Measurements from ENCODE around the gene LRRK1. TPM values are rescaled to one million over a fixed set of nuclear protein-coding genes. Genes with fewer than 3 reads are reported as not detected.

The LRRK1 gene
- total RNA-seq, 4 donors from 2014 or later = 2.6 to 36.6 (median 13.1) TPM

GRCh38 chr15:100934166-100934565, 15.0 kb downstream of the LRRK1 start:
- TF ChIP-seq CTCF (IDR thresholded peaks at IDR 0.05) (no peak), POLR2A (IDR thresholded peaks at IDR 0.05) (no peak)
- Histone ChIP-seq H3K36me3 (no peaks in the 10 kb centered on the region), H3K4me1 (no peaks in the 10 kb centered on the region), H3K27ac (no peak overlapping the region), H3K4me3 (no peak overlapping the region), H3K9me3 (peaks cover 0 to 4% of the 10 kb centered on the region in 2 donors), H3K27me3 (no peaks in the 10 kb centered on the region)
- no peak for DNase-seq
- intact Hi-C loops (cut with DNase I; ENCODE audit: low total_unique reads) = no loop called here

- no peak overlapping the region for H3K27ac ChIP-seq
- peaks cover 0 to 4% of the 10 kb centered on the region in 2 donors for H3K9me3 ChIP-seq
- no peak for TF ChIP-seq CTCF (IDR thresholded peaks at IDR 0.05)
- no peak for TF ChIP-seq POLR2A (IDR thresholded peaks at IDR 0.05)
- no peak for DNase-seq
- H3K4me3 ChIP-seq = no peak overlapping the region
- no peaks in the 10 kb centered on the region for H3K4me1 ChIP-seq
- H3K27me3 ChIP-seq = no peaks in the 10 kb centered on the region
- intact Hi-C loops (cut with DNase I; ENCODE audit: low total_unique reads) = no loop called here
- H3K36me3 ChIP-seq = no peaks in the 10 kb centered on the region
These were observed 15.6 kb downstream of the LRRK1 start for GRCh38 chr15:100934726-100935125.

- Histone ChIP-seq H3K4me3 (no peak overlapping the region), H3K9me3 (peaks cover 0 to 4% of the 10 kb centered on the region in 2 donors), H3K27me3 (no peaks in the 10 kb centered on the region), H3K36me3 (no peaks in the 10 kb centered on the region), H3K4me1 (no peaks in the 10 kb centered on the region), H3K27ac (no peak overlapping the region)
- intact Hi-C loops (cut with DNase I; ENCODE audit: low total_unique reads) = no loop called here
- DNase-seq = no peak
- no peak for TF ChIP-seq CTCF (IDR thresholded peaks at IDR 0.05)
- no peak for TF ChIP-seq POLR2A (IDR thresholded peaks at IDR 0.05)
These were observed 18.0 kb downstream of the LRRK1 start for GRCh38 chr15:100937171-100937570.

GRCh38 chr15:100939791-100940190, 20.6 kb downstream of the LRRK1 start:
- Histone ChIP-seq H3K9me3 (peaks cover 0 to 4% of the 10 kb centered on the region in 2 donors), H3K27ac (no peak overlapping the region), H3K4me1 (no peaks in the 10 kb centered on the region), H3K4me3 (no peak overlapping the region), H3K27me3 (no peaks in the 10 kb centered on the region), H3K36me3 (no peaks in the 10 kb centered on the region)
- intact Hi-C loops (cut with DNase I; ENCODE audit: low total_unique reads) = no loop called here
- DNase-seq = no peak
- TF ChIP-seq CTCF (IDR thresholded peaks at IDR 0.05) = no peak
- no peak for TF ChIP-seq POLR2A (IDR thresholded peaks at IDR 0.05)

- no peaks in the 10 kb centered on the region for H3K27me3 ChIP-seq
- intact Hi-C loops (cut with DNase I; ENCODE audit: low total_unique reads) = no loop called here
- peaks cover 0 to 4% of the 10 kb centered on the region in 2 donors for H3K9me3 ChIP-seq
- TF ChIP-seq CTCF (IDR thresholded peaks at IDR 0.05) (no peak), POLR2A (IDR thresholded peaks at IDR 0.05) (no peak)
- no peaks in the 10 kb centered on the region for H3K36me3 ChIP-seq
- no peak for DNase-seq
- no peaks in the 10 kb centered on the region for H3K4me1 ChIP-seq
- no peak overlapping the region for H3K27ac ChIP-seq
- no peak overlapping the region for H3K4me3 ChIP-seq
These were observed 21.7 kb downstream of the LRRK1 start for GRCh38 chr15:100940767-100941379.

Measured in uterus (tissue), 4 donors.